ENCODE data around the gene ERVH48-1. TPM values are rescaled to one million over a fixed set of nuclear protein-coding genes. Genes with fewer than 3 reads are reported as not detected.
"Not testable (repeated sequence)": the region's sequence is repeated elsewhere in the genome, so short reads cannot be mapped to it uniquely, and the experiment has no call there.

ERVH48-1 gene
- total RNA-seq (2014; rRNA removed; shearing (Covaris generic); ENCODE audit: low replicate concordance) = not detected in 2 replicates

DNA sequence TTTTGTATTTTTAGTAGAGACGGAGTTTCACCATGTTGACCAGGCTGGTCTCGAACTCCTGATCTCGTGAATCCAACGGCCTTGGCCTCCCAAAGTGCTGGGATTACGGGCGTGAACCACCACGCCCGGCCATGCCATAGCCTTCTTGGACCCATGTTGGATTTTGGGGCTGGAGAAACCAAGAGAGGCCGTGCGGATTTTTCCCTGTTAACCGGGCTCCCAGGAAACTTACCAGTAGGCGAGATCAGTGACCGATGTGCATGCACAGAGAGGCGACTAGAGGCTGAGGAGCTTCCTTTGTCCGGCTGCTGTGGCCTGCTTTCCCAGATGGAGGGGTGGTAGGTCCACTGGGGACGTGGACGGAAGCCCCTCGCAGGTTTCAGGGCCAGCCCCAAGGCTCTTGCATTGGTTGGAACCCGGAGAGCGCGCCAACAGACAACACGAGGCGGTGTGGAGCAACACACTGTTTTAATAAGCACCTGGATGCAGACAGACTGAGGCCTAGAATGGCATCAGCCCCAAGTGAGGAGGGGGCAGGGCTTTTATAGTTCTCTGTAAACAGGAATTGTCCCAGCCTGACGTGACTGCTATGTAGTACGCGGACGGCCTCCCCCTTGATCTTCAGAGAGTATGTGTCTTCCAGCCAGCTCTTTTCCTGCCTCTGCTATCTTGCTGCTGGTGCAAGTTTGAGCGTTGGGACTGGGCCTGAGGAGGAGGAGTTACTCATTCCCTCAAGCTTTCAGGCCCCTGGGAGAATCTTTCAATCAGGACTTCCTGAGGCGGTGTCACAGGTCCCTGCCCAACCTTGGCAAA lies at the start of gene ERVH48-1:
Gene ERVH48-1, minus strand, starts transcription at position 517 of the 813 bp plus-strand sequence. CDS start 6,624 bp downstream, outside the sequence.
- Histone ChIP-seq H3K9me3 (no peaks in the 10 kb centered on the region), H3K36me3 (no peaks in the 10 kb centered on the region), H3K4me3 (no peak within 1 kb of the TSS), H3K27me3 (no peaks in the 10 kb centered on the region)
- DNase-seq = no peak

DNA sequence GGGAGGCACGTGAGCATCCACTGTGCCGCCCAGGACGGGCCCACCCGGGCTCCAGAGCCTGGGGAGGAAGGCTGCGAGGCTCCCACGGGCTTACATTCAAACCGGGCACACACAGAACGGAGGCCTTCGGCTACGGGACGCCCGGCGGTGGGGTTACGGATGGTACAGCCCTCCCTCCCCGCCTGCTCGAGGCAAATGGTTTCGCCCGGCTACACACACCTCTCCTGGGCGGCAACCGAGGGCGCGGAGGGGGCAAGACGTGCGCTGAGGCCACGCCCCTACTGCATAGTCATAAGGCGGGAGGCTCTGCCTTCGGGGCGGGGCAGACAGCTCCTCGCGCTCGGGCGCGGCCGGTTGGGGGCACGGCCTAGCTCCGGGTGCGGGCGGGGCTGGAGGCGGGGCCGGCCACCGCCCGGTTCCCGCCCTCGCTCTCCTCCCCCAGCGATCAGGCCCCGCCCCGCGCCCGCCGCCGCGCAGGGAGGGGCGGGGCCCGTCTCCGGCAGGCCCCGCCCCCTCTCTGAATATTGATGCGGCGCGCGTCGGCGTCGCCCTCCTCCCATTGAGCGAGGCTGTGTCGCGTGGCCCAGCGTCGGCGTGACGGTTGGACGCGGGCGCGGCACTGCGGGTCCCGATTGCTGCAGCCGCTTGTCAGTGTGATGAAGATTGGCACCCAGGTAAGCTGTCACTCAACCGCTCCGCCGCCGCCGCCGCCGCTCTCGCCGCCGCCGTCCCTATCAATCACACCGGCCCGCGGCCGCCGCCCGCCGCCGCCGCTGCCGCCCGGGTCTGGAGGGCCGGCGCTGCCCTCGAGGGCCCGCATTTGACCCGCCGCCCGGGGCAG lies 48.8 kb upstream of the ERVH48-1 start, which contains the start of gene PKNOX1:
Gene PKNOX1, plus strand, starts transcription at position 572 of the 841 bp plus-strand sequence. CDS start 29,820 bp downstream, outside the sequence.
- DNase-seq = peak; percentile 99
- H3K27me3 ChIP-seq = no peaks in the 10 kb centered on the region
- H3K36me3 ChIP-seq = peaks cover 35% of the 10 kb centered on the region
- H3K9me3 ChIP-seq = peaks cover 8% of the 10 kb centered on the region
- H3K4me3 ChIP-seq = peak within 1 kb of the TSS; percentile 89

DNA sequence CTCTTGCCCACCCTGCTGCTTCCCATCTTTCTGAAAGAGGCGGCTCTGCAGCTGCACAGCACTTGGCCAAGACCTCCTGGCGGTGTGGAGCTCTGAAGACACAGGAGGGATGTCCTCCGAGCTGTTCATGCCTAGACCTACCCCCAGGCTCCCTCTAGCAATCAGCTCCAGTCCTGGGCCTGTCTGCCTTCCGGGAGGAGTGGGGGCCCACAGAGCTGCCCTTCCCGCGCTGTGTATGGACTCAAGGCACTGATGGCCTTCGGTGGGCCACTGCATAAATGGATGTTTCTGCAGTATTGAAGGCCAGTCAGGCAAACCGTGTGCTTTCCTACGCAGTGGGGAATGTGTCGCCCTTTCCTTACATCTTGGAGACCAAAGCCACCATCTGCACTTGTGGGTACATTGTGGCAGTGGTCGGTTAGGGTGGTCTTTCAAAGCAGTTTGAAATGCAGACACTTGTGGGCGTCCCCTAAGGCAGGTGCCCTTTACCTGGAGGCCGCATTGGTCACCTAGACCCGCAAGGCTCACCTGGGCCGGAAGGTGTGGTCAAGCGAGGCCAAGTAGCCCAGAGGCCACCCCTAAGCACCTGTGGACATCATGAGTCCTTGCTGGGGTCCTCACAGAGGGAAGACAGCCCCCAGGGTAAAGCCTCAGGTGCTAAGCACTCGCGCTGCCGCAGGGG lies 48.0 kb upstream of the ERVH48-1 start:
- DNase-seq = no peak
- Histone ChIP-seq H3K4me3 (peak overlapping the region; percentile 58), H3K9me3 (peaks cover 8% of the 10 kb centered on the region), H3K27me3 (no peaks in the 10 kb centered on the region), H3K36me3 (peaks cover 27% of the 10 kb centered on the region)

DNA sequence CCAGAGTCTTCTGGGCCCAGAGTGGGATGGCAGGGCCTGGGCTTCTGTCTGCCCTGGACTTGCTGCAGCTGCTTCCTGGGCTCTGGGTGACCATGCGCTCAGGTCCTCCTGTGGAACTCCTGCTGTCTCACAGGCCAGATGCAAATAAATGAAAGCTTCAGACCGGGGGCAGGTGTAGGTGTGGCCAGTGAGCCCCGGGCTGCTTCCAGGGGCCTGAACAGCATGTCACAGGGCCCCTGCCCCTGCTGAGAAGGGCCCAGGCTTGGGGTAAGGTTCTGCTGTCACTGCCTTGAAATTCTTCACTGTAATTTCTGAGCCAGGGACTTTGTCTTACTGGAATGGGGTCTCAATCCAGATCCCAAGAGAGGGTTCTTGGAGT lies 46.5 kb upstream of the ERVH48-1 start:
- Histone ChIP-seq H3K9me3 (peaks cover 5% of the 10 kb centered on the region), H3K27me3 (no peaks in the 10 kb centered on the region), H3K36me3 (peaks cover 17% of the 10 kb centered on the region), H3K4me3 (no peak overlapping the region)
- no peak for DNase-seq

DNA sequence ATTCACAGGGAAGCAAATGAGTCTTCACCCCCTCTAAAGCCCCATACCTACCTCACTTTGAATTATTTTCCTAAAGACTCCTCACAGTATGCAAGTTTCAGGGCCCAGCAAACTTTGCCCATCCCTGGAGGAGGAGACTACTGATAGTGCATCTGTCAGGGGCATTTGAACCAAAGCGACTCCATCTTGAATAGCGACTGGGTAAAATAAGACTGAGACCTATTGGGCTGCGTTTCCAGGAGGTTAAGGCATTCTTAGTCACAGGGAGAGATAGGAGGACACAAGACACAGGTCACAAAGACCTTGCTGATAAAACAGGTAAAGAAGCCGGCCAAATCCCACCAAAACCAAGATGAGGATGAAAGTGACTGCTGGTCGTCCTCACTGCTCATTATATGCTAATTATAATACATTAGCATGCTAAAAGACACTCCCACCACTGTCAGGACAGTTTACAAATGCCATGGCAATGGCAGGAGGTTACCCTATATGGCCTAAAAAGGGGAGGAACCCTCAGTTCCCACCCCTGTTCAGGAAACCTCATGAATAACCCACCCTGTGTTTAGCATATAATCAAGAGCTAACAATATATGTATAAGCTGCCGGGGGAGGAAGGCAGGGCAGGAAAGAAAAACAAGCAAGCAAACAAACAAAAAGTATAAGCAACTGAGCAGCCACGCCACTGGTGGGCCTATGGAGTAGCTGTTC lies 45.7 kb upstream of the ERVH48-1 start:
- no peak overlapping the region for H3K4me3 ChIP-seq
- H3K9me3 ChIP-seq = no peaks in the 10 kb centered on the region
- H3K27me3 ChIP-seq = no peaks in the 10 kb centered on the region
- H3K36me3 ChIP-seq = peaks cover 9% of the 10 kb centered on the region
- no peak for DNase-seq

DNA sequence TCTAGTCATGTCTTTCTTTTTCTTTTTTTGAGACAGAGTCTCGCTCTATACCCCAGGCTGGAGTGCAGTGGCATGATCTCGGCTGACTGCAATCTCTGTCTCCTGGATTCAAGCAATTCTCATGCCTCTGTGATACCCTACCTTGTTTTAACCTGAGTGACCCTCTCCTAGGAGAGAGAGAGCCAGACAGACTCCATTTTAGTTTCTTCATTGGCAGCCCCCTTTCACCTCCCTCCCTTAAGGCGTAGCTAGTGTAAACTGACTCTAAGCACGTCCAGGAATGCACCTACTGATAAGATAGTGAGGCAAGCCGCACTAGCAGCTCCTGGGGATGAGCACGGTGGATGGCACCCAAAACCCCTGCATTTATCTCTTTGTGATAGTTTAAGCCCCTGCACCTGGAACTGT lies 43.8 kb upstream of the ERVH48-1 start:
- no peak overlapping the region for H3K4me3 ChIP-seq
- H3K9me3 ChIP-seq = no peaks in the 10 kb centered on the region
- no peaks in the 10 kb centered on the region for H3K36me3 ChIP-seq
- no peak for DNase-seq
- H3K27me3 ChIP-seq = no peaks in the 10 kb centered on the region

DNA sequence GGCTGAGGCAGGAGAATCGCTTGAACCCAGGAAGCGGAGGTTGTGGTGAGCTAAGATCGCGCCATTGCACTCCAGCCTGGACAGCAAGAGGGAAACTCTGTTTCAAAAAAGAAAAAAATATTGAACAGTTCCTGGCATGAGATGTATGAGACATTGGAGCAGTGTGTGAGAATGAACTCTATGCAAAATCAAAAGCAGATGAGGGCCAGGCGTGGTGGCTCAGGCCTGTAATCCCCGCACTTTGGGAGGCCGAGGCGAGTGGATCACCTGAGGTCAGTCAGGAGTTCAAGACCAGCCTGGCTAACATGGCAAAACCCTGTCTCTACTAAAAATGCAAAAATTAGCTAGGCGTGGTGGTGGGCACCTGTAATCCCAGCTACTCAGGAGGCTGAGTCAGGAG lies 42.2 kb upstream of the ERVH48-1 start:
- H3K4me3 ChIP-seq, H3K27me3 ChIP-seq, DNase-seq, H3K9me3 ChIP-seq, H3K36me3 ChIP-seq: not testable (repeated sequence)

DNA sequence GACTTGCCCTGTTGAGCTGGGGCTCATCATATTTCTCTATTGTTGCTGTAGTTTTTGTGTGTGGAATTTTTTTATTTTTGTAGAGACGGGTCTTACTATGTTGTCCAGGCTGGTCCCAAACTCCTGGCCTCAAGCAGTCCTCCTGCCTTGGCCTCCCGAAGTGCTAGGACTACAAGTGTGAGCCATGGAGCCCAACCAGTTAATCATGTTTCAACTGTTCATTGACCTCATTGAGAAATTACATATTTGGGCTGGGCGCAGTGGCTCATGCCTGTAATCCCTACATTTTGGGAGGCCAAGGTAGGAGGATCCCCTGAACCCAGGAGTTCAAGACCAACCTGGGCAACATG lies 39.8 kb upstream of the ERVH48-1 start:
- H3K4me3 ChIP-seq = no peak overlapping the region
- no peaks in the 10 kb centered on the region for H3K27me3 ChIP-seq
- H3K9me3 ChIP-seq = no peaks in the 10 kb centered on the region
- no peak for DNase-seq
- H3K36me3 ChIP-seq = no peaks in the 10 kb centered on the region

DNA sequence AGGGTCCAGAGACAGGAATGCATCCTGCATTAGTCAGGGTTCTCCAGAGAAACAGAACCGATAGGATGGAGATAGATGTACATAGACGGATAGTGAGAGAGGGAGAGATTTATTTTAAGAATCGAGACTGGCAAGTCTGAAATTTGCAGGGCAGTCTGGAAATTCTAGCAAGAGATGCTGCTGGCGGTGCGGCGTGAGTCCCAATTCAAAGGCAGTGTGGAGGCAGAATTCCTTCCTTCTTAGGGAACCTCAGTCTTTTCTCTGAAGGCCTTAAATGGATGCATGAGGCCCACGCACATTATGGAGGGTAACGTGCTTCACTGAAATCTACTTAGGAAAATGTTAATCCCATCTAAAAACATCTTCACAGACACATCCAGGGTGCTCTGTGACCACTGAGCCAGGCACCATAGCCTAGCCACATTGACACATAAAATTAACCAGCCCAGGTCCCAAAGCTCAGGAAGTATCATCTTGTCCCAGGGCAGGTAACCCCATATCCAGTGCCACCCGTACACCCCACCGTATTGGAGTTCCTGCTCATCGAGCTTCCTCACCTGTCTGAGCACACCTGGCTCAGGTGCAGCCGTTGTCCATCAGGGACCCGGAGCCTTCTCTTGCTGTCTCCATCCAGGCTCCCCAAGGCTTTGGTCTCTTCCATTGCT lies 39.2 kb upstream of the ERVH48-1 start:
- Histone ChIP-seq H3K9me3 (no peaks in the 10 kb centered on the region), H3K27me3 (no peaks in the 10 kb centered on the region; the same call in 1 of the 2 replicates), H3K4me3 (no peak overlapping the region), H3K36me3 (no peaks in the 10 kb centered on the region)
- no peak for DNase-seq

DNA sequence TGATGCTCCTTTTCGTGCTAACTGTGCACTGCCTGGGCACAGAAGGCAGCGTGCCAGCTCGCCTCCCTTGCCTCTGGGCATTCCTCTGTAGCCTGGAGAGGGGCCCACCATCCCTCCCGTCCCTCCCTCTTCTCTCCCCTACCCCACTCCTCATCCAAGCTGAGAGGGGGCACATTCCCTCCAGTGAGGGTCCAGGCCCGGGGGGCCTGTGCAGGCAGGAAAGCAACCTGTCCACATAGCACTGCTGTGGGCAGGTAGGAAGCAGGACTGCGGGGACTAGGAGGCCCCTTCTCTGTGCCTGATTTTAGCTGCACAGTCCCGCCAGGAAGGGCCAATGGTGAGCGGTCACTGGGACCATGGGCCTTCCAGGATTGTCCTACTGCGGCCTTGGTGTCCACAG lies 38.7 kb upstream of the ERVH48-1 start:
- DNase-seq = no peak
- no peak overlapping the region for H3K4me3 ChIP-seq
- no peaks in the 10 kb centered on the region for H3K36me3 ChIP-seq
- no peaks in the 10 kb centered on the region; the same call in 1 of the 2 replicates for H3K27me3 ChIP-seq
- no peaks in the 10 kb centered on the region for H3K9me3 ChIP-seq

DNA sequence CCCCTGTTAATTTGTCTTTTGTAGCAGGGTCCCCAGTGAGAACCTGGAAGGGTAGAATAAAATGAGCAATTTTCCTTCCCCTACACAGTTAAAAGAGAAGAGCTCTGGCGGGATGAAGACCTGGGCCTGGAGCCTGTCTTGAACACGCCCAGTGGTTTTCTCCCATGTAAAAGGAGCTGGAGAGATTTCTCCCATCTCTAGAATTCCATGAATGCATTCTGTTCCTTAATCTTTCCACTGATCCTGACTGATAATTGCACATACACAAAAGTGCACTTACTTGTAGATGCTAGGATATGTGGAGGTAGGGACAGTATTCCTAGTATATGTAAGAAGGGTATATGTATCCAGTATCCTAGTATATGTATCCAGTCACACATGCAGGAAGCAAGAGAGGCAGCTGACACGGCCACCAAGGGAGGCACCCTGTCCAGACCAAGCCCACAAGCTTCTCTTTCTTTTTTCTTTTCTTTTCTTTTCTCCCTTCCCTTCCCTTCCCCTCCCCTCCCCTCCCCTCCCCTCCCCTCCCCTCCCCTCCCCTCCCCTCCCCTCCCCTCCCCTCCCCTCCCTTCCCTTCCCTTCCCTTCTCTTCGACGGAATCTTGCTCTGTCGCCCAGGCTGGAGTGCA lies 37.1 kb upstream of the ERVH48-1 start:
- Histone ChIP-seq H3K27me3 (no peaks in the 10 kb centered on the region; the same call in 1 of the 2 replicates), H3K9me3 (no peaks in the 10 kb centered on the region)
- DNase-seq = no peak

DNA sequence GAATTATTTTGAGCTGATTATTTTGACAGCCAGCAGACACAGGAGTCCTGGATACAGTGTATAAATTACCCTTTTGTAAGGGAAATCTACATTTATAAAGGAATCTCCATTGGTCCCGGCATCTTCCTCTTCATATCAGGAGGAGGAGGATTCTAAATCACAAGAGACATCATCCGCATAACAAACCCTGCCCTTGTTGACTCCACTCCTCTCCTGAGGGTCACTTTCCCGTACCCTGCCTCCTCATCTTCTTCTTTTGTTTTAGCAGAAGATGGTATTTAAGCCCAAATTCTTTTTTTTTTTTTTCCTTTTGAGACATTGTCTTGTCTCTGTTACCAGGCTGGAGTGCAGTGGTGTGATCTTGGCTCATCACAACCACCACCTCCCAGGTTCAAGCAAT lies 34.3 kb upstream of the ERVH48-1 start:
- H3K4me3 ChIP-seq = no peak overlapping the region
- no peaks in the 10 kb centered on the region for H3K9me3 ChIP-seq
- H3K27me3 ChIP-seq = no peaks in the 10 kb centered on the region; the same call in 1 of the 2 replicates
- no peak for DNase-seq
- H3K36me3 ChIP-seq = no peaks in the 10 kb centered on the region

More for the DNA sequence above, 37.1 kb upstream of the ERVH48-1 start:
- Histone ChIP-seq H3K36me3 (no peaks in the 10 kb centered on the region), H3K4me3 (no peak overlapping the region)

DNA sequence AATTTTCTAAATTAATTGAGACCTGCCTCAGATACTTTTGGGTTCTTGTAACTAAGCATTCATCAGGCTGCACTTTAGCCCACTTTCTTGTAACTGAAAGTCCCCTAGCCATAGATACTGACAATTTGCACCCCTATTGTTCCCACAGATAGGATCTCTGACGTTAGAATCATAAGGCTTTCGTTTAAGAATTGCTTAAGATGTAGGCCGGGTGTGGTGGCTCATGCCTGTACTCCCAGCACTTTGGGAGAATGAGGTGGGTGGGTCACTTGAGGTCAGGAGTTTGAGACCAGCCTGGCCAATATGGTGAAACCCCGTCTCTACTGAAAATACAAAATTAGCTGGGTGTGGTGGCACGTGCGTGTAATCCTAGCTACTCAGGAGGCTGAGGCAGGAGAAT lies 32.7 kb upstream of the ERVH48-1 start:
- H3K36me3 ChIP-seq, H3K9me3 ChIP-seq, H3K4me3 ChIP-seq, H3K27me3 ChIP-seq, DNase-seq: not testable (repeated sequence)

DNA sequence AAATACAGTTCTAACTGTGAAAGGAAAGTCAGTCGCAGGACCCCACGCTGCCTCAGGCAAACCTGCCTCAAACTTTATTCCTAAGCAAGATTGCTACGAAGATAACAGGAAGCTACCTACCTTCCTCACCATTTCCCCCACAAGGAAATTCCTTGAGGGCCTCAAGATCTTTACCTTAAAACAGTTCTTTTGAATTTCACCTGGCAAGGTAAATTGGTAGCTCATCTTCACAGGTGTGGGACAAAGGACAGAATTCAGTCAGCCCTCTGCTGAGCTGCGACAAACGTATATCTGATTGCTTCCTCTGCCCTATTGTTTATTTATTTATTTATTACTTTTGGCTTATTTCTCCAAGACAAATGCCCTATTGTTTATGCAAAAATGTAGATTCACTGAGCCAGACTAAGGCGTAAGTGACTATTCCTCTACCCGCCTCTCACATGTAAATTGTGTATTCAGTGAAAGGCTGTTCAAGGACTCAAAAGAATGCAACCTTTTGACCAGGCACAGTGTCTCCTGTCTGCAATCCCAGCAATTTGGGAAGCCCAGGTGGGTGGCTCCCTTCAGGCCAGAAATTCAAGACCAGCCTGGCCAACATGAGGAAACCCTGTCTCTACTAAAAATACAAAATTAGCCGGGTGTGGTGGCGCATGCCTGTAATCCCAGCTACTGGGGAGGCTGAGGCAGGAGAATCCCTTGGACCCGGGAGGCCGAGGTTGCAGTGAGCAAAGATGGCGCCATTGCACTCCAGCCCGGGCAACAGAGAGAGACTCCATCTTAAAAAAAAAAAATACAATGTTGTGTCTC lies 31.6 kb upstream of the ERVH48-1 start:
- Histone ChIP-seq H3K27me3 (no peaks in the 10 kb centered on the region; the same call in 1 of the 2 replicates), H3K4me3 (no peak overlapping the region), H3K36me3 (no peaks in the 10 kb centered on the region), H3K9me3 (no peaks in the 10 kb centered on the region)
- DNase-seq = no peak

DNA sequence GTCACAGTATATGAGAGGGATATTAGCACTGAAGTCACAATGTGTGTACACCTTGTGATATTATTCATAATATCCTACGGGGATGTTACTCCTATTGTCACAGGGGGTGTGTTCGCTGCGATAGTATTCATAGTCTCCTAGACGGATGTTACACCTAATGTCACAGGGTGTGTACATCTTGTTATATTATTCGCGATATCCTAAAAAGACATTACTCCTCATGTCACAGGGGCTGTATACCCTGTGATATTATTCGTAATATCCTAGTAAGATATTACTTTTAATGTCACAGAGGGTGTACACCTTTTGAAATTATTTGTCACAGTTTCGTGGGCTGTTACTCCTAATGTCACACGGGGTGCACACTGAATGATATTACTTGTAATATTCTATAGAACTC lies 25.8 kb upstream of the ERVH48-1 start:
- DNase-seq, H3K9me3 ChIP-seq, H3K27me3 ChIP-seq, H3K4me3 ChIP-seq, H3K36me3 ChIP-seq: not testable (repeated sequence)
